HG02840 (cell line): ENCODE measurements around the gene LGALS1.

ENCODE experiments used
- ATAC-seq: cut with Tn5 transposase; IDR thresholded peaks from one replicate; pipeline ENCODE4 v1.9.1; 2021; ENCODE audit warnings: mild to moderate bottlenecking, moderate library complexity, moderate number of reproducible peaks; ENCODE audit not compliant: unreplicated experiment, low FRiP score

LGALS1 gene

GRCh38 chr22:37674951-37675929, at the start of gene LGALS1:
LGALS1 (plus strand) TSS chr22:37675636; CDS start chr22:37675703, 67 bp downstream.
- peak; percentile 40 for ATAC-seq

DNA sequence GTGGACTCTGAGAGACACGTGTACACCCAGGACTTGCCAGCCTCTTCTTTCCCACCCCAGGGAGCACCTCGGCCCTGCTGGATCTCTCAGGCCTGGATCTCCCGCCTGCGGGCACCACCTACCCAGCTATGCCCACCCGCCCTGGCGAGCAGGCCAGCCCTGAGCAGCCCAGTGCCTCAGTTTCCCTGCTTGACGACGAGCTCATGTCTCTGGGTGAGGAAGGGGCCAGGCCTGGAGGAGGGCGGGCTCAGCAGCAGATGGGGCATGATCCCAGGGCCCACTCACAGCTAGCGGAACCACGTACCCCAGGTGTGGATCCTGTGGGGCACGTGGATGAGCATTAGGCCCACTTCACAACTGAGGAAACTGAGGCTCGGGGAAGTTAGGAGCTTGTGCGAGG, 49.7 kb upstream of the LGALS1 start:
- ATAC-seq = no peak

- ATAC-seq = no peak
Measured at GRCh38 chr22:37626144-37626543, 49.3 kb upstream of the LGALS1 start.

DNA sequence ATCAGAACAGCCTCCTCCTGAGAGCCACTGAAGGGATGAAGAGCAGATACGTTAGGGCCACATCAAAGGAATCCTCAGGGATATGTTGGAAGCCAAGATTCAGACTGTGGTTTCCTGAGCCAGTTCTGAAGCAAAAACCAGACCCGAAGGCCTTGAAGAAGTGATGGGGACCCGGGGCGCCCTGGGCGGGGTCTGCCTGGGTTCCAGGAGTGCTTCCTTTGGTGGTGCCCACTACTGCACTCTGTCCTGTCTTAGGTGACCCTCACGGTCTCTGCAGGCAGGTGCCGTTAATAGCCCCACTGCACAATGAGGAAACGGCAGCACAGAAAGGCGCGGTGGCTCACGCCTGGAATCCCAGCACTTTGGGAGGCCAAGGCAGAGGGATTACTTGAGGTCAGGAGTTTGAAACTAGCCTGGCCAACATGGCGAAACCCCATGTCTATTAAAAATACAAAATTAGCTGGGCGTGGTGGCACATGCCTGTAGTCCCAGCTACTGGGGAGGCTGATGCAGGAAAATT, 48.8 kb upstream of the LGALS1 start:
- no peak for ATAC-seq

- ATAC-seq = no peak
Measured at GRCh38 chr22:37627121-37627520, 48.3 kb upstream of the LGALS1 start.

DNA sequence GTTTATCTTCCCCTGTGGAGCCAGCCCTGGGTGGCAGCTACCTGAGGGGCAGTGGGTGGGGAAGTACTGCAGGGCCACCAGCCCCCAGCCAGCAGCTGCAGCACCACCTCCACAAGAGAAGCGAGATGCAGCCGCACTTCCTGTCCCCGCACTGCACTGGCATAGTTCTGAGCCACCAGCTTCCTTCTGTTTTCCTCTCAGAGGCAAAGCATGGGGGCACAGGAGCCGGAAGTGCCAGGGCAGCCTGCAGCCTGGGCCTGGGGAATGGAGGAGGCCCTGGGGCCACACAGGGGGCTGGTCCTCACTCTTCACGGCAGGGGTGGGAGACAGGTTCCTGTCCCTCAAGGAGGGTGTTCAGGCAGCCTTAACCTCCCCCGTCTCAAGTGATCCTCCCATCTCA, 47.9 kb upstream of the LGALS1 start:
- ATAC-seq = no peak

DNA sequence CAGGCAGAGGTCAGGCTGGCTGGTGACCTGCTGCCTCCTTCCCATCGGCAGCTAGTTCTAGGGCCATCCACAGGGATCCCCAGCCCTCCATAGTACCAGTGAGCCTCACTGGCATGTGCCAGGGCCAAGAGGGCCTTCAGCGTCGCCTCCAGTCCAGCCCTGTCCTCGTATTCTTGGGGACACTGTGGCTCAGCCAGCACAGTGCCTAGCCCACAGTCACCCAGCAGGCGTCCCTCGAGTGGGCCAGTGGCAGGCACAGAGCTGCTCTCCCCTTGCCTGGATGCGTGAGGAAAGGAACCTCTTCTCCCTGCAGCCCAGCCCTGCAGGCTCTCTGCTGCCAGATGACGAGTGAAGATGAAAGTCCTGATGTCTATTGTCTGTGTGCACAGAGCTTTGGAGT, 46.6 kb upstream of the LGALS1 start:
- no peak for ATAC-seq

GRCh38 chr22:37629928-37630327, 45.5 kb upstream of the LGALS1 start:
- ATAC-seq = no peak

DNA sequence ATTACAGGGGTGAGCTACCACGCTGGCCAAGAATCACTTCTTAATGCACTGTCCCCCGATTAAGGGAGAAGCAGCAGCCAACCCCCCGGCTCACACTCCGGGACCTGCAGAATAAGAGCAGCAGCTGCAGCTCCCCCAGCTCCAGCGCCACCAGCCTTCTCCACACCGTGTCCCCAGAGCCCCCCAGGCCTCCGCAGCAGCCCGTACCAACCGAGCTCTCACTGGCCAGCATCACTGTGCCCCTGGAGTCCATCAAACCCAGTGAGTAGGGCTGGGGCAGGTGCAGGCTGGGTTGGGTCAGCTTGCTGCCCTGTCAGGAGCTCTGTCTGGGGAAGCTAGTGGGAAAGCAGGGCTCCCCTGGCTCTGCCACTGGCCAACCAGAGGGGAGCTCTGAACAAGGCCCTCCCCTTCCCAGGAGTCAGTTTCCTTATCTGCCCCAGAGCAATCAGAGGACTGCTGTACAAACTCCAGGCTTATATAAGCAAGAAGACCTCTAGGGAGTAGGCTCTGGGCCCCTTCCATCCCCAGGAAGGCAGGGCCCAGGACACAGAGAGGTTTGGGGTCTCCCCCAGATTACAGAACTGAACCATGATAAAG, 44.5 kb upstream of the LGALS1 start:
- ATAC-seq = no peak

DNA sequence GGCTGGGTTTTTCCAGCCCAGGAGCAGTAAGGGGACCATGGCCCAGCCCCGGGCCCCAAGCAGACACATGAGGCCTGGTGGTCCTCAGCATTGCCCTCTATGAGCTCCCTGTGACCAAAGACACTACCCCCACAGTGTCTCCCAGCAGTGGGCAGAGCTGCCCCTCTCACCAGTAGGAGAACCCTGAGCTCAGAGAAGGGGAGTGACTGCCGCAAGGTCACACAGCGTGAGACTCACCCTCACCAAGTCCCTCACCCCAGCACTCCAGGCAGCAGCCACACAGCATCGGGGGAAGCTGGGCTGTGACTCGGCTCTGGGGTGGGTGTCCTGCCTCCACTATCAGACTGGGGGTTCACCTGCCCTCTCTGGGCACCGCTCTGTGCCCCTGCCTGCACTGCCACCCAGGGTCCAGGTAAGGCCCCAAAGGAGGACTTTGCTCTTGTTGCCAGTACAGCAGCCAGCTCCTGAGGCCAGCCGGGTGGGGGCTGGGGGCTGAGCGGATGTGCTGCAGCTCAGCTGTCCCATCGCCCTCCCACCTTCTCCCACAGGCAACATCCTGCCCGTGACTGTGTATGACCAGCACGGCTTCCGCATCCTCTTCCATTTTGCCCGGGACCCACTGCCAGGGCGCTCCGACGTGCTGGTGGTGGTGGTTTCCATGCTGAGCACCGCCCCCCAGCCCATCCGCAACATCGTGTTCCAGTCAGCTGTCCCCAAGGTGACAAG, 43.8 kb upstream of the LGALS1 start:
- ATAC-seq = no peak

DNA sequence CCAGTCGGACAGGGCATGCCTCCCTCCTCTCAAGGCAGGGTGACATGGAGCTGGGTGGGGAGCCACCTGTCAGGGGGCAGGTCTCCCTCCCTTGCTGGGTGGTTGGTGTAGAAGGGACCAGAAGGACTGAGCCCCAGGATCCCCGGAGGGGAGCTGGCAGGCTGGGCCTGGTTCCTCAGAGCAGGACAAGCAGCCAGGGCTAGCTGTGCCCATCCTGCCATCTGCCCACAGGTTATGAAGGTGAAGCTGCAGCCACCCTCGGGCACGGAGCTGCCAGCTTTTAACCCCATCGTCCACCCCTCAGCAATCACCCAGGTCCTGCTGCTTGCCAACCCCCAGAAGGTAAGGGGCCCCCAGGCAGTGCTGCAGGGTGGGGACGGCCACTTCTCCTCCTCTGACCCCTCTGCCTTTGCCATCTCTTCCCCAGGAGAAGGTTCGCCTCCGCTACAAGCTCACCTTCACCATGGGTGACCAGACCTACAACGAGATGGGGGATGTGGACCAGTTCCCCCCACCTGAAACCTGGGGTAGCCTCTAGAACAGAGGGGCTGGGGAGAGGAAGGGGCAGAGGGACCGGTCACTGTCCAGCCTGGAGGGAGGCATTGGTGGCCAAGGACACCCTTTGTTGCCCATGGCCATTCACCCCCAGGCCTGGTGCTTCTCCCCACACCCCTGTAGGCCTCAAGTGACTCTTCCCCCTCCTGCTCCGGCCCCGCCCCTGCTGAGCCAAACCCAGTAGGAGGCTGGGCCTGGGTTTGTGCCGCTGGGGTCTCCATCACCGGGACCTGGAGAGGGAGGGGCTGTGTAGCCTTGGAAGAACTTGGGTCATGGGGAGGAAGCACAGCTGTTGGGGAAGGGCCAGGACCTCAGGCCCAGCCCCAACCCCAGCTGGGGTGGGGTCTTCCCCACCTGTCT, 43.0 kb upstream of the LGALS1 start:
- peak; percentile 11 for ATAC-seq

GRCh38 chr22:37633089-37633624, 42.3 kb upstream of the LGALS1 start:
- ATAC-seq = peak; percentile 54

DNA sequence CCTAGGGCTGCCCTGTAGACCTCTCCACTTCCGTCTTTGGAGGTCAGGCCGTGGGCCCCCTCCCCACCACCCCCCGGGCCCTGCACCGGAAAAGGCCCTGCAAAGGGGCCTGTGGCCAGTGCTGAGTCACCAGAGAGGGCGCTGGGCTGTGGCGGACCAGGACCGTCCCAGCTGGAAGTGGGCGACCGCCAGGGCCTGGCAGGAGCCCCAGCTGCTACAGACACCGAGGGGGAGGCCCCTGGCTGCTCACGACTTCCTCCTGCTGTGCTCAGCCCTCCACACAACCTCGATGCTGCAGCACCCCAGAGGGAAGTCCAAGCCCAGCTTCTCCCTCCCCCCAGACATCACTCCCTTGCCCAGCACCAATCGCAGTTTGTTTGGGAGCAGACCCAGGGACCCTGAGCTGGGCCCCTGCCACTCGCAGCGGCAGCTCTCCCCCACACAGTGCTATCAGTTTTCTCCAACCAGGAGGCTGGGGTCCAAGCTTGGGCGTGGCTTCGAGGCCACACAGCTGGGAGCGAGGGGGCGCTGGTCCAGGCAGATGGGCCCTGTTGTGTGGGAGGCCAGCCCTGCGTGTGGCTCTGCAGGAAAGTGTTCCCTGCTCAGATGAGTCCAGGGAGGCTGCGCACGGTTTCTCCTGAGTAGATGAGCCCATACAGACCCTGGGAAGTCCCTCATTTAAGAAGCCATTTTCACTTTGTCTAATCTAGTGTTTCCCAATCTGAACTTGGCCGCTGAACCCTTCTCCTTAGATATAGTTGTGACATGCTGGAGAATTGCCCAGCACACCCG, 41.6 kb upstream of the LGALS1 start:
- ATAC-seq = peak; percentile 48

GRCh38 chr22:37634417-37634924, 41.0 kb upstream of the LGALS1 start:
- no peak for ATAC-seq

- no peak for ATAC-seq
Measured at GRCh38 chr22:37635157-37635556, 40.3 kb upstream of the LGALS1 start.

- ATAC-seq = no peak
Measured at GRCh38 chr22:37636186-37636948, 39.1 kb upstream of the LGALS1 start.

GRCh38 chr22:37636949-37637273, 38.5 kb upstream of the LGALS1 start:
- ATAC-seq = no peak
